Uterus (tissue), 2 donors: Measurements from ENCODE around the gene KIFAP3.

Experiments
- POLR2A ChIP-seq, 2 donors: fragments of 450-650 bp; IDR thresholded peaks; one replicate each; pipeline ENCODE4 v1.6.1; 2016; ENCODE audit warnings: antibody characterized with exemption in 2 of 2, mild to moderate bottlenecking in 1 of 2, moderate library complexity in 1 of 2
- TF ChIP-seq, protein P1 (sequence below), 4 experiments: fragments of 200-600 bp in 2 of 4; fragments of 450-650 bp in 2 of 4; sonication (generic) in 2 of 4; IDR thresholded peaks; one replicate each; pipeline ENCODE4 v1.5.1; 2016 to 2019; ENCODE audit warnings: antibody characterized with exemption in 4 of 4, mild to moderate bottlenecking in 2 of 4, moderate library complexity in 1 of 4

DNA sequence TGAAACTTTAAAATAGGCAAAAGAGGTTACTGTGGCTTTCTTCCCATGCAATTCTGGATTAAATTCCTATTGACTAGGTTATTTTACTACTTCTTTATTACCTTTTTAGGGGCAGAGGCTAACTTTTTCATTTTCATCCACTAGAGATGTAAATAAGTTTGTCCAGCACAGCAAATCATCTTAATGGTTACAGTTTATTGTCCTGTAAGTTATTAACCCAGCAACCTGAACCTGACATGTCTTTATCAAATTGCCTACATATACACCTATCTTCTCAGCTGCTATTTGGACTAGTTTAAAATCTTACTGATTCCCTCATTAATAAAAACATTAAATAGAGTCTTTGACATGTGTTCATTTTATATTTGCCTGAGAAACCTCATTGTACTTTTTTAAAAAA, 173.9 kb downstream of the KIFAP3 start:
- TF ChIP-seq, protein P1, sequence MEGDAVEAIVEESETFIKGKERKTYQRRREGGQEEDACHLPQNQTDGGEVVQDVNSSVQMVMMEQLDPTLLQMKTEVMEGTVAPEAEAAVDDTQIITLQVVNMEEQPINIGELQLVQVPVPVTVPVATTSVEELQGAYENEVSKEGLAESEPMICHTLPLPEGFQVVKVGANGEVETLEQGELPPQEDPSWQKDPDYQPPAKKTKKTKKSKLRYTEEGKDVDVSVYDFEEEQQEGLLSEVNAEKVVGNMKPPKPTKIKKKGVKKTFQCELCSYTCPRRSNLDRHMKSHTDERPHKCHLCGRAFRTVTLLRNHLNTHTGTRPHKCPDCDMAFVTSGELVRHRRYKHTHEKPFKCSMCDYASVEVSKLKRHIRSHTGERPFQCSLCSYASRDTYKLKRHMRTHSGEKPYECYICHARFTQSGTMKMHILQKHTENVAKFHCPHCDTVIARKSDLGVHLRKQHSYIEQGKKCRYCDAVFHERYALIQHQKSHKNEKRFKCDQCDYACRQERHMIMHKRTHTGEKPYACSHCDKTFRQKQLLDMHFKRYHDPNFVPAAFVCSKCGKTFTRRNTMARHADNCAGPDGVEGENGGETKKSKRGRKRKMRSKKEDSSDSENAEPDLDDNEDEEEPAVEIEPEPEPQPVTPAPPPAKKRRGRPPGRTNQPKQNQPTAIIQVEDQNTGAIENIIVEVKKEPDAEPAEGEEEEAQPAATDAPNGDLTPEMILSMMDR (IDR thresholded peaks at IDR 0.05): no peak
- TF ChIP-seq POLR2A (IDR thresholded peaks at IDR 0.05): no peak
